Mesodermal cell (in vitro differentiated cells): Measurements from ENCODE around the gene ASPRV1.
"Not testable (repeated sequence)": the region's sequence is repeated elsewhere in the genome, so short reads cannot be mapped to it uniquely, and the experiment has no call there.

Source experiments
- H3K27ac ChIP-seq: 2 replicates; pipeline ENCODE4 v1.7.0; 2013; ENCODE audit warnings: mild to moderate bottlenecking, low read depth, low read length, moderate library complexity; ENCODE audit not compliant: severe bottlenecking
- H3K36me3 ChIP-seq: 2 replicates; pipeline ENCODE4 v1.7.1; 2013; ENCODE audit warnings: mild to moderate bottlenecking, low read length, moderate library complexity; ENCODE audit not compliant: control insufficient read depth, insufficient read depth
- H3K4me1 ChIP-seq: one replicate; pipeline ENCODE4 v1.7.1; 2013; ENCODE audit warnings: mild to moderate bottlenecking, low read length; ENCODE audit not compliant: insufficient read depth, control insufficient read depth, poor library complexity, severe bottlenecking
- H3K4me3 ChIP-seq: 2 replicates; pipeline ENCODE4 v1.7.0; 2013; ENCODE audit warnings: low read length, control low read depth, mild to moderate bottlenecking; ENCODE audit not compliant: insufficient read depth, poor library complexity, severe bottlenecking; ENCODE audit errors: extremely low read depth
- H3K9me3 ChIP-seq: 2 replicates; pipeline ENCODE4 v1.7.1; 2013; ENCODE audit warnings: mild to moderate bottlenecking, low read length, moderate library complexity; ENCODE audit not compliant: control insufficient read depth
- WGBS, 2 experiments: methylation state at CpG; one replicate each; pipeline ENCODE4 v1.1.5; 2013; ENCODE audit warnings: missing lambda C conversion rate in 2 of 2; ENCODE audit not compliant: insufficient coverage in 2 of 2; 5-methylcytosine and 5-hydroxymethylcytosine counted together

The ASPRV1 gene

DNA sequence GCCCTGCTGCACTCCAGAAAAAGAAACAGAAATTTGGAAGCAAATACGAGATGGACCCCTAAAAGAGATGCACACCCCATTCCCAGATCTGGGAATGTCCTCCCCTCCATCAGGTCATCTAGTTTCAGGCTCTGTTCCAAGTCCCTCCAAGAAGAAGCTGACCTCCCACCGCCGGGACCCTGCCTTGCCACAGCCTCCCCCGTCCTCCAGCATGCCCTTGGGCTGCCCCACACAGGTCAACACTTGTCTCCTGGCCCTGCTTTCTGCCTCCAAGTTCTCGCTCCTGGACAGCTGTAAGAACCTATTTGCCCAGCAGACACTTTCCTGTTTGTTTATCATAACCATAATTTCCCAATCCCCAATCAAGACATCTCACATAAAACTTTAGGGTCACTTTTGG lies 2.0 kb downstream of the ASPRV1 start:
- Histone ChIP-seq H3K4me3 (no peak overlapping the region), H3K9me3 (no peaks in the 10 kb centered on the region), H3K27ac (no peak overlapping the region), H3K36me3 (no peaks in the 10 kb centered on the region), H3K4me1 (no peaks in the 10 kb centered on the region)
- 90% methylated on average over 5 of the region's 5 CpGs for WGBS, 2 experiments

DNA sequence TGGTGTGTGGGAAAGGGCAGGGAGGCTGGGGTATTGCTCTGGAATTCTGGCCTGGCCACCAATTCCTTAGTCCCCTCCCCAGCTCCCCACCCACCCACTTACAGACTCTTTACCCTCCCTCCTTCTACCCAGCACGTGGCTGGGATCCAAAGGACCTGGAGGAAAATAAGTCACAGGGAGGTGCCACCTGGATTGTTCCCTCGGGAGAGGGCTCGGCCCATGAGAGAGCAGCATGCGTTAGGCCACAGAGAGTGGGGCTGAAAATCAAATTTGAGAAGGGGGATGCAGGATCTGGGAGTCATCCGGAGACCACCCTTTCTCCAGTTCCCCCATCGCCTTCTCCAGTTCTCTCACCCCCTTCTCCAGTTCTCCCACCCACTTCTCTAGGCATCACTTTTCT lies 3.0 kb downstream of the ASPRV1 start:
- no peaks in the 10 kb centered on the region for H3K36me3 ChIP-seq
- WGBS, 2 experiments: 93 to 96% methylated on average over 3 to 4 of the region's 6 CpGs

GRCh38 chr2:69957965-69958364 lies 3.5 kb downstream of the ASPRV1 start:
- H3K9me3 ChIP-seq: no peaks in the 10 kb centered on the region
- no peak overlapping the region for H3K27ac ChIP-seq
- no peaks in the 10 kb centered on the region for H3K4me1 ChIP-seq
- WGBS, 2 experiments: 85 to 90% methylated on average over 7 to 8 of the region's 8 CpGs
- no peaks in the 10 kb centered on the region for H3K36me3 ChIP-seq
- no peak overlapping the region for H3K4me3 ChIP-seq

More for the DNA sequence above, 3.0 kb downstream of the ASPRV1 start:
- no peaks in the 10 kb centered on the region for H3K9me3 ChIP-seq
- H3K4me3 ChIP-seq: no peak overlapping the region
- no peak overlapping the region for H3K27ac ChIP-seq
- H3K4me1 ChIP-seq: no peaks in the 10 kb centered on the region

- WGBS, 2 experiments: 97 to 98% methylated on average over 4 to 5 of the region's 6 CpGs
- Histone ChIP-seq H3K27ac (no peak overlapping the region), H3K4me1 (no peaks in the 10 kb centered on the region), H3K36me3 (no peaks in the 10 kb centered on the region), H3K4me3 (no peak overlapping the region), H3K9me3 (no peaks in the 10 kb centered on the region)
These were observed 4.9 kb downstream of the ASPRV1 start for GRCh38 chr2:69956475-69956979.

- H3K4me3 ChIP-seq: no peak overlapping the region
- 81 to 90% methylated on average over 7 to 11 of the region's 11 CpGs for WGBS, 2 experiments
- H3K9me3 ChIP-seq: no peaks in the 10 kb centered on the region
- H3K27ac ChIP-seq: no peak overlapping the region
- no peaks in the 10 kb centered on the region for H3K36me3 ChIP-seq
- no peaks in the 10 kb centered on the region for H3K4me1 ChIP-seq
These were observed 6.4 kb downstream of the ASPRV1 start for GRCh38 chr2:69955029-69955428.

- no peaks in the 10 kb centered on the region for H3K9me3 ChIP-seq
- H3K4me1 ChIP-seq: no peaks in the 10 kb centered on the region
- no peak overlapping the region for H3K27ac ChIP-seq
- no peak overlapping the region for H3K4me3 ChIP-seq
- 100% methylated on average over 1 of the region's 1 CpG; no CpG with 5 or more reads in 1 of the 2 experiments for WGBS, 2 experiments
- no peaks in the 10 kb centered on the region for H3K36me3 ChIP-seq
These were observed 7.3 kb downstream of the ASPRV1 start for GRCh38 chr2:69954084-69954483.

GRCh38 chr2:69952336-69953115 lies 8.9 kb downstream of the ASPRV1 start:
- H3K4me3 ChIP-seq: no peak overlapping the region
- no peak overlapping the region for H3K27ac ChIP-seq
- H3K9me3 ChIP-seq: no peaks in the 10 kb centered on the region
- peaks cover 9% of the 10 kb centered on the region for H3K4me1 ChIP-seq
- 86 to 90% methylated on average over 2 to 4 of the region's 6 CpGs for WGBS, 2 experiments
- no peaks in the 10 kb centered on the region for H3K36me3 ChIP-seq

- not testable (repeated sequence) for H3K4me3 ChIP-seq, H3K36me3 ChIP-seq, H3K27ac ChIP-seq, H3K9me3 ChIP-seq
- WGBS, 2 experiments: 80 to 86% methylated on average over 1 to 2 of the region's 3 CpGs
- H3K4me1 ChIP-seq: peaks cover 27% of the 10 kb centered on the region
These were observed 10.8 kb downstream of the ASPRV1 start for GRCh38 chr2:69950671-69951070.

DNA sequence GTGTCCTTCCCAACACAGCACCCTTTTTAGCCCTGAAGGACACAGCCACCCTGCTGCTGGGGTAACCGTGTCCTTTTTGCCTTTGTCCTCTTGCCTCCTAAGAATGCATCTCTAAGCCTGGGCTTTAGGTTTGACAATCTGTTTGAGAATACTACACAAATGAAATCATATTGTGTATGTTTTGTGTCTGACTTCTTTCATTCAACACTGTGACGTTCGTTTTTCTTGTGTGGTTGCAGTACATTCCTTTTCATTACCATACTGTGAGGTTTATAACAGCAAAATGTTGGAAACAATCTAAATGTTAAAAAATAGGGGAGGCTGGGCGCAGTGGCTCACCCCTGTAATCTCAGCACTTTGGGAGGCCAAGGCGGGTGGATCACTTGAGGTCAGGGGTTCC lies 11.2 kb downstream of the ASPRV1 start:
- whole genome bisulfite sequencing, 2 experiments: 86 to 88% methylated on average over 2 to 3 of the region's 5 CpGs
- Histone ChIP-seq H3K27ac (no peak overlapping the region), H3K4me1 (peaks cover 30% of the 10 kb centered on the region), H3K9me3 (no peaks in the 10 kb centered on the region), H3K4me3 (no peak overlapping the region), H3K36me3 (no peaks in the 10 kb centered on the region)

DNA sequence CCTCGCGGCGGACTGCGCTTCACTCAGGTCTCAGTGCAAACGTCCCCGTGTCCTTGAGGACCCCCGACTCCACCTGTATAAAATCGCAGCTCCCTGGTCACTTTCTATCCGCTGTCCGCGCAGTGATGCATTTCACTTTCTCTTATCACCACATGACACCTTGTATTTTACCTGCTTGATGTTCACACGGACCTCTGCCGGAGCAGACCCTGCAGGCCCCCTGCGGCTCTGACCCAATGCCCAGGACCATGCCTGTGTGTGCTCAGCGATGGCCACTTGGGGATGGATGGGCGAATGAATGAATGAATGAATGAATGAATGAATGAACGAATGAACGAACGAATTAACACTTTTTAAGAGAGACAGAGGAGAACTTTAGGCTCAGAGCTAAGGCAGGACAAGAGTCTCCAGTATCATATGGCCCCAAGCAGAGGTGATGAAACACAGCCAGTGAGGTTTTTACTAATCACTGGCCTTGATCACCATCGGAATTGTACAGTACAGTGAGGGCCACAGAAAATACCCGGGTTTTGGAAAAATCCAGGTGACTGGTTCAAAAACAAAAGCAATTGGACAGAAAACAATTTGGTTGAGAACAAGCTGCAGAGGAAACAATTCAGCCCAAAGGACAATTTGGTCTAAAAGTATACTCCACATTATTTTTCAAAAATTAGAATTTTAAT lies 12.3 kb downstream of the ASPRV1 start:
- WGBS, 2 experiments: 91 to 92% methylated on average over 19 to 20 of the region's 21 CpGs
- Histone ChIP-seq H3K27ac (no peak overlapping the region), H3K4me1 (peaks cover 30% of the 10 kb centered on the region), H3K9me3 (no peaks in the 10 kb centered on the region), H3K36me3 (no peaks in the 10 kb centered on the region), H3K4me3 (no peak overlapping the region)
